GM11168 (cell line): ENCODE results near the gene AHCYL2.

ENCODE experiments used
- in situ Hi-C: fragments of 300-500 bp; cut with MboI; formaldehyde crosslinking; loops from one replicate; pipeline ENCODE4 v1.12.0; 2022; ENCODE audit warnings: low sequenced_read_pairs; ENCODE audit not compliant: unreplicated experiment

The AHCYL2 gene

DNA sequence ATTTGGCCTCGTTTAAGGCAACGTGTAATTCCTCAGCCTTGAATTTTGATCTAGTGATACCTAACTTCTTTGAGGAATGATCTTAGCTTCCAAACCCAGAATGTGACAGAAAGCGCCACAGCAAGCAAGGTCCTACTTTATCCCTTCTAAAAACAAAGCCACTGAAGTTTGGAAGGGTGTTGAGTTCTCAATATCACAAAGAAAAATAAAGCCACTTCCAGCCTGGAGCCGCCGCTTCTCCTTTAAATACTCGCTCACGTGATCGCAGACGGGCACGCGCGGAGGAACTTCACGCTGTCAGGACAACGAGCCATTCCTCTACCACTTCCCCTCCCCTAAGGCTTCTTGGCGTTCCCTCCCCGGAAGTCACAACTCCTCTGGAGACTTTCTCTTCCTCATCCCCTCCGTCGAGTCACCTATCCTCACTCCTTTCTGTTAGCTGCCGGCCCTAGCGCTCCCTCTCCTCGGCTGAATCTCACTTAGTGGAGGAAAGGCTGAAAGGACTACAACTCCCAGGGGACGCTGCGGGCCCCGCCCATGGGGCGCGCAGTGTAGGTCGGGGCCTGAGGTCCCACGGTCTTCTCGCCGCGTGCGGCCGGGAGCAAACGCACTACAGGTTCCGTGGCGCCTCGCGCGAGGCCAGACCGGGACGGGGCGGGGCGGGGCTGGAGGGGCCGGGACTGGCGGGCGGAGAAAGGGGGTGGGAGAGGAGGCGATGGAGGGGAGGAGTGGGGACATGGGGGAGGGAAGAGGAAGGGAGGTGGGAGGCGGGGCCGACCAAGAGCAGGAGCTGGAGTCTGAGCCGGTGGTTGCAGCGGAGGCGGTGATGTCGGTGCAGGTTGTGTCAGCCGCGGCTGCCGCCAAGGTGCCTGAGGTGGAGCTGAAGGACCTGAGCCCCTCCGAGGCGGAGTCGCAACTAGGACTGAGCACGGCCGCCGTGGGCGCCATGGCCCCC, at the start of gene AHCYL2:
Gene AHCYL2 (plus strand): TSS at position 780 of the 955 bp plus-strand sequence.
- in situ Hi-C loops: loop anchor here (10.0 kb wide), 1 partner anchor 250 kb away; no protein-coding TSS in a partner anchor

DNA sequence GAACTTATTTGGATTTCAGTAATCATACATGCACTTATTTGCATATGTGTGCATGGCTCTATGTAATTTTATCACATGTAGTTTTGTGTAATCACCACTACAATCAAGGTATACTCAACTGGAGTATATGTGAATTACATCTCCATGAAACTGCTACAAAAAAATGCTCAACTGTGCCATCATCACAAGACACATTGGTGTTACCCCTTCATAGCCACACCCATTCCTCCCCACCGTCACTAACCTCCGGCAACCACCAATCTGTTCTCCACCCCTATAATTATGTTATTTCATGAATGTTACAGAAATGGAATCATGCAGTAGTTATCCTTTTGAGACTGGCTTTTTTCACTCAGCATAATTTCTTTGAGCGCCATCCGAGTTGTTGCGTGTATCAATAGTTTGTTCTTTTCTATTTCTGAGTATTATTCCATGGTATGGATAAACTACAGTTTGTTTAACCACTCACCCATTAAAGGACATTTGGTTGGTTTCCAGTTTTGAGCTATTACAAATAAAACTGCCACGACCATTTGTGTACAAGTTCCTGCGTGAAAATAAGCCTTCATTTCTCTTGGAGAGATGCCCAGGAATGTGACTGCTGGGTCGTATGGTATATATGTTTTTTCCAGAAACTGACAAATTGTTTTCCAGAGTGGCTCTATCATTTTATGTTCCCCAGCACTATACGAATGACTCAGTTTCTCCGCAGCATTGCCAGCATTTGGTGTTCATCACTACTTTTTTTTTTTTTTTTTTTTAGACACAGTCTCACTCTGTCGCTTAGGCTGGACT, 47.7 kb upstream of the AHCYL2 start:
- in situ Hi-C loops: no loop called here

DNA sequence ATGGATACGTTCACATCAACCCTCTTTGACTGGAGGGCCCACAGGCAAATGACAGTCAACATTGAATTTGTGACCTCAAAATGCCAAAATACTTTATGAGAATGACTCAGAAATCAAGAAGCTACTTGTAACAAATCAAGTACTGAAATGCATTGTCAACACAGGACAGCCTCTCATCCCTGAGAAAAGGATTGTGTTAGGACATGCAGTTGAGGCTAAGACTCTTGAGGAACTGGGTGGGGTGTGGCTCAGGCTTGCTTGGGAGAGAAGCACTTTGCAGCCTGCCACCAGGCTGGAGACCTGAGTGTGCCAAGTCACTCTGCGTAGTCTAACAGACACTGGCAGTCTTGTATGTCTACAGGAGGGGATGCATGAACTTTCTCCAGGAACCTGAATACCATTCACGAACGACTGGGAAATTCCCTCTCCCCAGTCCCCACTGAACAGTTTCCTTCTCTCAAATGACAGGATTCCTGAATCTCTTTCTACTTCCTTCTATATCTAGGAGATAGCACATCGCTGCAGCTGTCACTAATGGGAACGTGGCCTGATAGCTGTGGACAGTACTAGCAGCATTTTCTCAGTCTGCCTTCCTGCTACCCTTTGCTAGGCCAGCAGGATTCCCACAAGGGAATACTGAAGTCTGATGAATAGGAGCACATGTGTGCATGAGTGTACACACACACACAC, 39.7 kb upstream of the AHCYL2 start:
- in situ Hi-C loops: no loop called here

DNA sequence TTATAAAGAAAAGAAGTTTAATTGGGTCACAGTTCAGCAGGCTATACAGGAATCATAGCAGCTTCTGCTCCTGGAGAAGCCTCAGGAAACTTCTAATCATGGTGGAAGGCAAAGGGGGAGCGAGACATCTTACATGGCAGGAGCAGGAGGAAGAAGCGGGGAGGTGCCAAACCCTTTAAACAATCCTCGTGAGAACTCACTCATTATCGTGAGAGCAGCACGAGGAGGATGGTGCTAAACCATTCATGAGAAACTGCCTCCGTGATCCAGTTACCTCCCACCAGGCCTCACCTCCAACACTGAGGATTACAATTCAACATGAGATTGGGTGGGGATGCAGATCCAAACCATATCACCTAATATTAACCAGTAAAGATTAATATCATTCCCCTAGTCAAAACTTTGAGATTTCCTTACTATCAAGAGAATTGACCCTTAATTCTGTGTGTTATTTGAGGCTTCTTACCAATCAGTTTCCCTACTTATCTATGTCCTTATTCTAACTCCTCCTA, 38.0 kb upstream of the AHCYL2 start:
- in situ Hi-C loops: no loop called here

DNA sequence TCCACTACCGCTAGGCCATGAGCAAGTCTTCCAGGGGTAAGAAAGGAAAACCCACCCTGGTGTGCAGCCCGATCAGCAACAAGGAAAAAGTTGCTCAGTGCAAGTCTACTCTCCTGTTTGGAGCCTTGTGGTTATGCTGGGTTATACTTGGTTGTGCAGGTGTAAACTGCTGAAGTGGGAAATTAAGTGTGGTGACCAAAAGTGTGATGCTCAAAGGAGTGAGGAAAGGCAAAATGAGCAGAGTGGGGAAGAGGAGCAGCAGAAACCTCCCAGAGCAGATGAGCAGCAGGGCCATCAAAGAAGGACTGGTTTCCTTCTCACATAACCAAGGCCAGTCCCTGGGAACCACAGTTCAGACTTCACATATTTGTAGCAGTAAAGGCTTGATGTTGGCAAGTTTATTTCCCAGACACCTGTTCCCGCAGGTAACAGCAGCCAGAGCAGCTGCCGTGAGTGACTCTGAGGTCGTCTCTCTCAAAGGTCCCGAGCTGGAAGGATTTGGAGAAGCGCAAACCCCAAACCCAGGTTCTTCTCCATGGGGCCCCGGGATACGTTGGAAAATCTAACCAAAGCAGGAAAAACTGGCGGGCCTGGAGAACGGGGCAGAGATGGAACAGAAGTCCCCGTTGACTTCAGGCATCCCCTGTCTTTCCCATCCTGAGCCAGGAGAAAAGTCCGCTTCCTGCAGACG, 37.0 kb upstream of the AHCYL2 start:
- in situ Hi-C loops: no loop called here

DNA sequence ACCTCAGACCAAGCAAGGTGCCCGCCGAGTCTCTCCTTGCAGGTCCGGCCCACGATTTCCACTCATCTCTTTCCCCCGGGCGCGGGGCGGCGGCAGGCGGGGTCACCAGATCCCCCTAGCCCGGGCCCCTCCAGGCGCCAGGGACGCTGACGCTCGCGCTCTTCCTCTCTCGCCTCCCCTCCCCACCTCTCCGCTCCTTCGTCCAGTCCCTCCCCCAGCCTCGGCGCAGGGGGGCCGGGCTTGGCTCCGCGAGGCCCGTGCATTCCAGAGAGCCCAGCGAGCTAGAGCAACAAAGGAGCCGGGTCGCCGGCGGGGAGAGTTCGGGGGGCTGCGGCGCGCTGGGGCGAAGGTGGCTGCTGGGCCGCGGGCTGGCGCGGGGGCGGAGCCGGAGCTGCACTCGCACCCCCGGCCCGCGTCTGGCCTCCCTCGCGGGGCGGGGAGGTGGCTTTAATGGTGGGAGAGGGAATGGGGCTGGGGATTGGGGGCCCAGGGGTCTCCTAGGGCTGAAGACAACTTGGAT, 36.4 kb upstream of the AHCYL2 start, which contains the start of gene SMO:
Gene SMO (plus strand): TSS at position 262 of the 520 bp plus-strand sequence. CDS start 519 bp downstream, outside the sequence.
- in situ Hi-C loops: no loop called here

DNA sequence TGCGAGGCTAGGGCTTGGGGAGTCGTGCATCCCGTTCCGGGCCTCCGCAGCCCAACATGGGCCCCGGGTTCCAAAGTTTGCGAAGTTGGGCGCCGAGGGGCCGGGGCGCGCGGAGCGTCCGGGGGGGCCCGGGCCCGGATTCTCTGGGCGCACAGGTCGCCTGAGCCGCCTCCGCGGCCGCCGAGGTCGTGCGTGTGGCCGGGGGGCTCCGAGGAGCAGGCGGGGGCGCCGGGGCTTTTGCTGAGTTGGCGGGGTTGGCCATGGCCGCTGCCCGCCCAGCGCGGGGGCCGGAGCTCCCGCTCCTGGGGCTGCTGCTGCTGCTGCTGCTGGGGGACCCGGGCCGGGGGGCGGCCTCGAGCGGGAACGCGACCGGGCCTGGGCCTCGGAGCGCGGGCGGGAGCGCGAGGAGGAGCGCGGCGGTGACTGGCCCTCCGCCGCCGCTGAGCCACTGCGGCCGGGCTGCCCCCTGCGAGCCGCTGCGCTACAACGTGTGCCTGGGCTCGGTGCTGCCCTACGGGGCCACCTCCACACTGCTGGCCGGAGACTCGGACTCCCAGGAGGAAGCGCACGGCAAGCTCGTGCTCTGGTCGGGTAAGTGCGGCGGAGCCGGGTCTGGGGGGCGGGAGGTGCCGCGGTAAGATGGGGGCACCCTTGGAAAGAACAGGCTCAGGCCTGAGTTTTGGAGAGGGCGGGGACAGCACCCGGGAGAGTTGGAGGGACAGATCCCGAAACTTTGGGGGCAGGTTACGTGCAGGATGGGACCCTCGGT, 35.8 kb upstream of the AHCYL2 start:
- in situ Hi-C loops: no loop called here

DNA sequence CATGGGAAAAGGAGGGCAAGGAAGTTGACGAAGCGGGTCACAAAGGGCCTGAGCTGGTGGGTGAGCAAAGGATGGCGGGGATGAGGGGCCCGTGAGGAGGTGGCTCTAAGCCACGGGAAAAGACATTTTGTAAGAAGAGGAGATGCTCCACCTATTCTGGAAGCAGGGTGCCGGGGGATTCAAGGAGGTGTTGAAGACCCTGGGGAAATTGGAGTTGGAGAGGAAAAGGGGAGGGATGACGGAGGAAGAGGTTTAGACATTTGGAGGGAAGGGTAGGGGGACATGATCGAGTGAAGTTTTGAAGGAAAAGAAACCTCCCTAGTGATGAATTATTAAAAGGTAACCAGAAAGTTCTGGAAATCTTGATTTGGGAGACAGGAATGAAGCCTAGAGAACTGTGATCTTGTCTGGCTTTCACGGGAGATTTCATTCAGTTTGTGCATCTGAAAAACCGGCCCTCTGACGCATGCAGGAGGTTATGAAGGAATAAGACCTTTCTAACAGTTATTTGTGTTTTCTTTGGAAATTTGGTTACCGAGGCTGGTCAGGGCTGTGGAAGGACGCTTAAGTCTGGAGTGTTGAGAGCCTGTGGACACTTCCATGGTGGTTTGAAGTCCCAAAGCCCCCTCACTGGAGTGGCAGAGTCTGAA, 35.0 kb upstream of the AHCYL2 start:
- in situ Hi-C loops: no loop called here

DNA sequence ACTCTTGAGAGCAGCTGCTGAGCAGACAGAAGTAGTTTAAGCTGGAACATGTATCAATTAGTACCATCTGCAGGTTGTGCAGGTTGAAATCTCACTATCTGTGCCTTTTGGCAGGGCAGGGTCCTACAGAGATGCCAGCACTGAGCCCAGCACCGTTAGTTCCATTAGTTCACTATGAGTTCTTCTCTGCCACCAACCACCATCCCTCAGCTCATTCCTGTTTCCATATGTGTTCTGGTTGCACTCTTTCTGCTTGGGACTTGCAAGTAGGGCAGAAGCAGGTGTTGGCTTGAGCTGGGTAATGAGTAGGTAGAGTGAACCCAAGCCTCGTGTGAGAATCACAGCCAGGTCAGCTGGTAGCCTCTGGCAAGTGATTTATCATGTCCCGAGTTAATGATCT, 33.6 kb upstream of the AHCYL2 start:
- in situ Hi-C loops: no loop called here

DNA sequence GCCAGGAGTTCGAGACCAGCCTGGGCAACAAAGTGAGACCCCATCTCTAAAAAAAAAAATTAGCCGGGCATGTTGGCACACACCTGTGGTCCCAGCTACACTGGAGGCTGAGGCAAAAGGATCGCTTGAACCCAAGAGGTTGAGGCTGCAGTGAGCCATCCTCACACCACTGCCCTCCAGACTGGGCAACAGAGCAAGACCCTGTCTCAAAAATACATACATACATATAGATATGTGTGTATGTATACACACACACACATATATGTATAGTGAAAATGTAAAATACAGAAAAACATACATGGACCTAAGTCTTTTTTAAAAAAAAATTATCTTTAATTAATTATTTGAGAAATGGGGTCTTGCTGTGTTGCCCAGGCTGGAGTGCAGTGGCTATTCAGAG, 30.9 kb upstream of the AHCYL2 start:
- in situ Hi-C loops: no loop called here

DNA sequence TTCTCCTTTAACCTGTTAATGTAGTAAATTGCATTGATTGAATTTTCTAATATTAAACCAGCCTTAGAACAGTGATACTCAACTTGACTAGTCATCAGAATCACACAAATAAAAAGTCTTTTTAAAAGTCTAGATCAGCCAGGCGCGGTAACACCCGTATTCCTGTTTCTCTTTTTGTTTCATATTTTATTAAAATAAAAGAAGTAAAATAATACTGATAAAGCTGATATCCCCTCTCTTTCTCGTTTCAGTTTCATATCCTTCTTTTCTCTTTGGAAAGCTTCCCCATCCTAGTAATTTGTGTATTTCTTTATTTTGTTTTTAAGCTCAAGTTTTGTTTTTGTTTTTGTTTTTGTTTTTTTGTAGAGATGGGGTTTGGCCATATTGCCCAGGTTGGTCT, 27.1 kb upstream of the AHCYL2 start:
- in situ Hi-C loops: no loop called here

DNA sequence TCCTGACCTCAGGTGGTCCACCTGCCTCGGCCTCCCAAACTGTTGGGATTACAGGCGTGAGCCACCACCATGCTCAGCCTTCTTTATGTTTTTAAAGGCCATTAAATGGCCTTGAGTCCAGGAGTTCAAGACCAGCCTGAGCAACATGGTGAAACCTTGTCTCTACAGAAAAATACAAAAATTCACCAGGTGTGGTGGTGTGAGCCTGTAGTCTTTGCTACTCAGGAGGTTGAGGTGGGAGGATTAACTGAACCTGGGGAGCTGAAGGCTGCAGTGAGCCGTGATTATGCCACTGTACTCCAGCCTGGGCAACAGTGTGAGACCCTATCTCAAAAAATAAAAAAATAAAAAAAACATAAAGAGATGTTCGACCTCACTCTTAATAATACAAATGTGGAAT, 25.4 kb upstream of the AHCYL2 start:
- in situ Hi-C loops: no loop called here

DNA sequence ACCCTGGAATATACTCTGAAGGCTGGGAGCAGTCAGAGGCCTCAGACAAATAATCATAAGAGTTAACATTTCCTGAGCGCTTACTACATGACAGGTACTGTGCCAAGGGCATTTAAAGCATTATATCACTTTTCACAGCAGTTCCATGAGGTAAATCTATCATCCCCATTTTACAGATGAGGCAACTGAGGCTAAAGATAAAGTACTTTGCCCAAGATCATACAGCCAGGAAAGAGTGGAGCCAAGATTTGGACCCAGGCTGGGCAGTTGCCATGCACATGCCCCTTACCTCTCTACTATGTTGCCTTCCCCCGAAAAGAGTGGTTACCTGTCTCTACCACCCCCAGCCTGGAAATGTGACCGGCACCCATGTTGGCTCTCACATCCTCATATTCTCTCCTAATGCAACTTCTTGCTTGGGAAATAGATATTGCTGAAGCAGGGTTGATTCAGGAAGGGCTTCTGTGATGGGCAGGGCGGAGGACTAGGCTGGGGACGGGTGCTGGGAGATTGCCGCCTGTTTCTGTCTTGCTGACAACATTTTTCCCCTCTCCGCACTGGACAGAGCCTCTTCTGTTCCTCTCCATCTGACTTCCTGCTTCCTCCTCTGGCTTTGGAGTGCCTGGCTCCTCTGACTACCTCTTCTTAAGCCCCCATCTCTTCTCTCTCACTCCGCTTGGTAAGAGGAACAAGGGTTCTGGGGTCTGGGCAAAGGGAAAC, 22.6 kb upstream of the AHCYL2 start:
- in situ Hi-C loops: no loop called here

DNA sequence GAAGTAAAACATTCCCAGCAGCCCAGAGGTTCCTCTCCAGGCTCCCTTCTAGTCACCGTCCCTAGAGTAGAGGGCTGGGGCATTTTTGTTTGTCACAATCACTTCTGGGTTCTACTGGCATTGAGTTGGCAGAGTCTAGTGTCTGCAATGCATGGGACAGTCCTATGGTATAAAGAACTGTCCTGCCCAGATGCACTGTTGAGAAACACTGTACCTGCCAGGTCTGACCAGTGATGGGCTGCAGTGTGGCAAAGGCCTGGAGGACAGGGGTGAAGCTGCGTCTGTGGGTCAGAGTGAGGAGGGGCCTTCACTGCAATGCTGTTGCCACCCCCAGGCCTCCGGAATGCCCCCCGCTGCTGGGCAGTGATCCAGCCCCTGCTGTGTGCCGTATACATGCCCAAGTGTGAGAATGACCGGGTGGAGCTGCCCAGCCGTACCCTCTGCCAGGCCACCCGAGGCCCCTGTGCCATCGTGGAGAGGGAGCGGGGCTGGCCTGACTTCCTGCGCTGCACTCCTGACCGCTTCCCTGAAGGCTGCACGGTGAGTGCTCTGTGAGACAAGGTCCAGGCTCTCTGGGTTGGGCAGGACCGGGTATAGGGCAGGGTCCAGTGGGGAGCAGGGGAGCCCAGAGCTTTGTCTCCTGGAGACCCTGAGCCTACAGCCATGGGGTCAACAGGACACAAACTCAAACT, 21.6 kb upstream of the AHCYL2 start:
- in situ Hi-C loops: no loop called here

DNA sequence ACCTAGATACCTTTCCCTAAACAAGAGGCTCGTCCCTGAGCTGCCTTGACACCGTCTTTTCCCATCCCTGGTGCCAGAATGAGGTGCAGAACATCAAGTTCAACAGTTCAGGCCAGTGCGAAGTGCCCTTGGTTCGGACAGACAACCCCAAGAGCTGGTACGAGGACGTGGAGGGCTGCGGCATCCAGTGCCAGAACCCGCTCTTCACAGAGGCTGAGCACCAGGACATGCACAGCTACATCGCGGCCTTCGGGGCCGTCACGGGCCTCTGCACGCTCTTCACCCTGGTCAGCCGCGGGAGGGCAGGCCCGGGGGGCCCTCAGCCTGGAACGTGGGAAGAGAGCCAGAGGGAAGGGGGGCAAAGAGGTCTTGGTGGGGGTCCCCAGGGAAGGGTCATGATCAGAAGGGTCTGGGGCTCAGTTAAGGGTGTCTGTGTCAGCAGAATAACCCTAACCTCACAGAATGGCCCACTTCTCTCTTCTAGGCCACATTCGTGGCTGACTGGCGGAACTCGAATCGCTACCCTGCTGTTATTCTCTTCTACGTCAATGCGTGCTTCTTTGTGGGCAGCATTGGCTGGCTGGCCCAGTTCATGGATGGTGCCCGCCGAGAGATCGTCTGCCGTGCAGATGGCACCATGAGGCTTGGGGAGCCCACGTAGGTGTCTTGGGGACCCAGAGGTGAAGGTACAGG, 19.6 kb upstream of the AHCYL2 start:
- in situ Hi-C loops: no loop called here

DNA sequence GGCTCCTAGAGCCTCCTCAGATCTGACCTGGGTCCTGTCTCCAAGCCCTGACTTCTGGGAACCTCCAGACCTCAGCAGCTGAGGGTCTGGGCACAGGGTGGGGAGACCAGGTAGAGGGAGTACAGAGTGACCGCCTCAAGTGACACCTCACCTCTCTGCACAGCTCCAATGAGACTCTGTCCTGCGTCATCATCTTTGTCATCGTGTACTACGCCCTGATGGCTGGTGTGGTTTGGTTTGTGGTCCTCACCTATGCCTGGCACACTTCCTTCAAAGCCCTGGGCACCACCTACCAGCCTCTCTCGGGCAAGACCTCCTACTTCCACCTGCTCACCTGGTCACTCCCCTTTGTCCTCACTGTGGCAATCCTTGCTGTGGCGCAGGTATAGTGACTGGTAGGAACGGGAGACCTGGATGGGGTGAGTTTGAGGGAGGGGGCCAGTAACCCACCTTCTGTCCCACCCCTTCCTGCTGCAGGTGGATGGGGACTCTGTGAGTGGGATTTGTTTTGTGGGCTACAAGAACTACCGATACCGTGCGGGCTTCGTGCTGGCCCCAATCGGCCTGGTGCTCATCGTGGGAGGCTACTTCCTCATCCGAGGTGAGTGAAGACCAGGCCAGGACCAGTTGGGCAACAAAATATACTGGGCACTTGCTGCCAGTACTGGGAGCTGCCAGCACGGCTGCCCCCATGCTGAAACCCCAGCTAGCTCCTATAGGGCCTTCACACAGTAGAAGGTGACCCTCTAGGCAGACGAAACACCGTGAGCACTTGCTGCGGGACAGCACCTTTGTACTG, 18.6 kb upstream of the AHCYL2 start:
- in situ Hi-C loops: no loop called here
